Cardiac septum (tissue), 1 donor: Measurements from ENCODE around the gene MYH1. TPM values are rescaled to one million over a fixed set of nuclear protein-coding genes. Genes with fewer than 3 reads are reported as not detected.
"Not testable (repeated sequence)": the region's sequence is repeated elsewhere in the genome, so short reads cannot be mapped to it uniquely, and the experiment has no call there.

ENCODE experiments used
- DNase-seq: peaks from one replicate; pipeline ENCODE4 v3.0.0-alpha.2; 2020; ENCODE audit warnings: low spot score
- intact Hi-C: fragments of 100-400 bp; cut with DNase I; formaldehyde crosslinking; loops from one replicate; pipeline ENCODE4 v1.14.0; 2022
- long read RNA-seq: library from polyadenylated mRNA; unstranded; transcript quantifications from one replicate; pipeline ENCODE4 v2.0.0, GENCODE V29; 2021
- total RNA-seq: library from RNA; stranded (reverse); fragmentation: NEBNext Ultra II Directional; extraction: Animal tissue kit (Norgen Biotek cat#: 25700); gene quantifications from one replicate; pipeline ENCODE4 v1.2.1, GENCODE V29; 2021
- donor health status: DM: no; HTN: no; CAD: no.

Gene MYH1
- 0.16 TPM for total RNA-seq
- long read RNA-seq = 0 reads

GRCh38 chr17:10518271-10519037 lies at the start of gene MYH1:
TSS of gene MYH1 (minus strand) at chr17:10518542. CDS start at chr17:10516642, 1,900 bp downstream.
- intact Hi-C loops = no loop called here
- DNase-seq = no peak

GRCh38 chr17:10563991-10564660 lies 45.8 kb upstream of the MYH1 start:
- intact Hi-C loops = no loop called here
- no peak for DNase-seq

- intact Hi-C loops = no loop called here
- DNase-seq = no peak
These were observed 39.7 kb upstream of the MYH1 start for GRCh38 chr17:10558049-10558448.

GRCh38 chr17:10557422-10557821 lies 39.1 kb upstream of the MYH1 start:
- DNase-seq = no peak
- intact Hi-C loops = no loop called here

- intact Hi-C loops = no loop called here
- DNase-seq = no peak
These were observed 38.1 kb upstream of the MYH1 start for GRCh38 chr17:10556301-10557005.

GRCh38 chr17:10550014-10550413 lies 31.7 kb upstream of the MYH1 start:
- intact Hi-C loops = no loop called here
- no peak for DNase-seq

- intact Hi-C loops = no loop called here
- no peak for DNase-seq
These were observed 30.9 kb upstream of the MYH1 start, which contains the start of gene MYH2 for GRCh38 chr17:10549096-10549842. TSS of gene MYH2 (minus strand) at chr17:10549658. CDS start at chr17:10547920, 1,738 bp downstream.

GRCh38 chr17:10547351-10547750 lies 29.0 kb upstream of the MYH1 start:
- DNase-seq = no peak
- intact Hi-C loops = no loop called here

- intact Hi-C loops, DNase-seq: not testable (repeated sequence)
These were observed 25.1 kb upstream of the MYH1 start for GRCh38 chr17:10543486-10543885.

- DNase-seq, intact Hi-C loops: not testable (repeated sequence)
These were observed 22.8 kb upstream of the MYH1 start for GRCh38 chr17:10541179-10541578.

- intact Hi-C loops = no loop called here
- DNase-seq = no peak
These were observed 13.7 kb upstream of the MYH1 start for GRCh38 chr17:10532026-10532425.

GRCh38 chr17:10527419-10527818 lies 9.1 kb upstream of the MYH1 start:
- intact Hi-C loops = no loop called here
- no peak for DNase-seq

- intact Hi-C loops = no loop called here
These were observed 8.2 kb upstream of the MYH1 start for GRCh38 chr17:10526517-10526916.

GRCh38 chr17:10523064-10523463 lies 4.7 kb upstream of the MYH1 start:
- no peak for DNase-seq
- intact Hi-C loops = no loop called here

More at GRCh38 chr17:10526517-10526916, 8.2 kb upstream of the MYH1 start:
- no peak for DNase-seq

GRCh38 chr17:10521949-10522348 lies 3.6 kb upstream of the MYH1 start:
- DNase-seq = no peak
- intact Hi-C loops = no loop called here

GRCh38 chr17:10516638-10517037 lies 1.7 kb downstream of the MYH1 start:
- intact Hi-C loops = no loop called here
- DNase-seq = no peak

GRCh38 chr17:10516065-10516464 lies 2.3 kb downstream of the MYH1 start:
- DNase-seq = no peak
- intact Hi-C loops = no loop called here

- DNase-seq = no peak
- intact Hi-C loops = no loop called here
These were observed 4.9 kb downstream of the MYH1 start for GRCh38 chr17:10513299-10514067.

- no peak for DNase-seq
- intact Hi-C loops = no loop called here
These were observed 5.5 kb downstream of the MYH1 start for GRCh38 chr17:10512856-10513255.
